ENCODE data around the gene BBLN. TPM values are rescaled to one million over a fixed set of nuclear protein-coding genes. Genes with fewer than 3 reads are reported as not detected.
"Not testable (repeated sequence)": the region's sequence is repeated elsewhere in the genome, so short reads cannot be mapped to it uniquely, and the experiment has no call there.

The BBLN gene
- polyA plus RNA-seq, 4 donors = 33.1 to 111 (median 64.6) TPM

GRCh38 chr9:128127990-128128835 is 31.9 kb upstream of the BBLN start:
- Histone ChIP-seq H3K9me3 (ENCODE audit: control insufficient read depth in 2 of 2, insufficient read depth in 1 of 2, low read depth in 1 of 2, low read length in 1 of 2) (peaks cover 0 to 7% of the 10 kb centered on the region in 2 donors), H3K27me3 (ENCODE audit: control insufficient read depth in 3 of 3, insufficient read depth in 3 of 3, low read length in 3 of 3) (no peaks in the 10 kb centered on the region), H3K4me3 (ENCODE audit: low read depth in 1 of 3, low read length in 3 of 3) (peak overlapping the region; percentile 85 to 100 (median 92)), H3K36me3 (ENCODE audit: control insufficient read depth in 3 of 3, insufficient read depth in 2 of 3, low read depth in 1 of 3, low read length in 3 of 3) (peaks cover 0 to 30% (median 0%) of the 10 kb centered on the region in 3 donors), H3K4me1 (ENCODE audit: control insufficient read depth in 3 of 3, insufficient read depth in 2 of 3, low read depth in 1 of 3, low read length in 2 of 3) (peaks cover 0 to 37% (median 7%) of the 10 kb centered on the region in 3 donors), H3K27ac (ENCODE audit: low read depth in 1 of 3, low read length in 2 of 3) (peak overlapping the region; percentile 90 to 96 (median 94))
- DNase-seq = peak; percentile 91 to 97
- FAIRE-seq = no peak
- 0% methylated on average over 69 to 82 of the region's 82 CpGs for WGBS, 3 donors

GRCh38 chr9:128128836-128129590 is 31.1 kb upstream of the BBLN start:
- DNase-seq (no peak), FAIRE-seq (no peak)
- Histone ChIP-seq H3K27me3 (ENCODE audit: control insufficient read depth in 3 of 3, insufficient read depth in 3 of 3, low read length in 3 of 3) (no peaks in the 10 kb centered on the region), H3K4me1 (ENCODE audit: control insufficient read depth in 3 of 3, insufficient read depth in 2 of 3, low read depth in 1 of 3, low read length in 2 of 3) (peaks cover 0 to 38% (median 7%) of the 10 kb centered on the region in 3 donors), H3K9me3 (ENCODE audit: control insufficient read depth in 2 of 2, insufficient read depth in 1 of 2, low read depth in 1 of 2, low read length in 1 of 2) (peaks cover 0 to 7% of the 10 kb centered on the region in 2 donors), H3K36me3 (ENCODE audit: control insufficient read depth in 3 of 3, insufficient read depth in 2 of 3, low read depth in 1 of 3, low read length in 3 of 3) (peaks cover 0 to 22% (median 0%) of the 10 kb centered on the region in 3 donors), H3K27ac (ENCODE audit: low read depth in 1 of 3, low read length in 2 of 3) (peak overlapping the region; percentile 90 to 96 (median 94)), H3K4me3 (ENCODE audit: low read depth in 1 of 3, low read length in 3 of 3) (peak overlapping the region; percentile 85 to 100 (median 92))
- 58 to 63% (median 60%) methylated on average over 29 of the region's 29 CpGs for WGBS, 3 donors

- Histone ChIP-seq H3K36me3 (ENCODE audit: control insufficient read depth in 3 of 3, insufficient read depth in 2 of 3, low read depth in 1 of 3, low read length in 3 of 3) (peaks cover 0 to 11% (median 0%) of the 10 kb centered on the region in 3 donors), H3K4me1 (ENCODE audit: control insufficient read depth in 3 of 3, insufficient read depth in 2 of 3, low read depth in 1 of 3, low read length in 2 of 3) (peaks cover 0 to 38% (median 7%) of the 10 kb centered on the region in 3 donors)
- DNase-seq; H3K9me3 ChIP-seq (ENCODE audit: control insufficient read depth in 2 of 2, insufficient read depth in 1 of 2, low read depth in 1 of 2, low read length in 1 of 2); H3K27ac ChIP-seq (ENCODE audit: low read depth in 1 of 3, low read length in 2 of 3); H3K27me3 ChIP-seq (ENCODE audit: control insufficient read depth in 3 of 3, insufficient read depth in 3 of 3, low read length in 3 of 3); FAIRE-seq; H3K4me3 ChIP-seq (ENCODE audit: low read depth in 1 of 3, low read length in 3 of 3): not testable (repeated sequence)
- WGBS, 3 donors = 23 to 29% (median 29%) methylated on average over 9 to 12 of the region's 12 CpGs
Measured at GRCh38 chr9:128129976-128130590, 30.0 kb upstream of the BBLN start.

GRCh38 chr9:128130651-128131050 is 29.4 kb upstream of the BBLN start:
- not testable (repeated sequence) for DNase-seq; H3K36me3 ChIP-seq (ENCODE audit: control insufficient read depth in 3 of 3, insufficient read depth in 2 of 3, low read depth in 1 of 3, low read length in 3 of 3); H3K9me3 ChIP-seq (ENCODE audit: control insufficient read depth in 2 of 2, insufficient read depth in 1 of 2, low read depth in 1 of 2, low read length in 1 of 2); H3K4me3 ChIP-seq (ENCODE audit: low read depth in 1 of 3, low read length in 3 of 3); H3K27me3 ChIP-seq (ENCODE audit: control insufficient read depth in 3 of 3, insufficient read depth in 3 of 3, low read length in 3 of 3); FAIRE-seq; H3K27ac ChIP-seq (ENCODE audit: low read depth in 1 of 3, low read length in 2 of 3)
- 64 to 68% (median 65%) methylated on average over 7 of the region's 7 CpGs for WGBS, 3 donors
- H3K4me1 ChIP-seq (ENCODE audit: control insufficient read depth in 3 of 3, insufficient read depth in 2 of 3, low read depth in 1 of 3, low read length in 2 of 3) = peaks cover 0 to 37% (median 4%) of the 10 kb centered on the region in 3 donors

GRCh38 chr9:128131346-128131745 is 28.7 kb upstream of the BBLN start:
- not testable (repeated sequence) for DNase-seq; FAIRE-seq; H3K4me3 ChIP-seq (ENCODE audit: low read depth in 1 of 3, low read length in 3 of 3); H3K27me3 ChIP-seq (ENCODE audit: control insufficient read depth in 3 of 3, insufficient read depth in 3 of 3, low read length in 3 of 3); H3K9me3 ChIP-seq (ENCODE audit: control insufficient read depth in 2 of 2, insufficient read depth in 1 of 2, low read depth in 1 of 2, low read length in 1 of 2); H3K36me3 ChIP-seq (ENCODE audit: control insufficient read depth in 3 of 3, insufficient read depth in 2 of 3, low read depth in 1 of 3, low read length in 3 of 3)
- WGBS, 3 donors = 76 to 81% (median 78%) methylated on average over 8 of the region's 8 CpGs
- peak overlapping the region in 2 of 3 donors; percentile 33 to 66 for H3K27ac ChIP-seq (ENCODE audit: low read depth in 1 of 3, low read length in 2 of 3)
- peaks cover 0 to 30% (median 4%) of the 10 kb centered on the region in 3 donors for H3K4me1 ChIP-seq (ENCODE audit: control insufficient read depth in 3 of 3, insufficient read depth in 2 of 3, low read depth in 1 of 3, low read length in 2 of 3)

GRCh38 chr9:128132139-128132538 is 27.9 kb upstream of the BBLN start:
- FAIRE-seq; H3K9me3 ChIP-seq (ENCODE audit: control insufficient read depth in 2 of 2, insufficient read depth in 1 of 2, low read depth in 1 of 2, low read length in 1 of 2); H3K4me3 ChIP-seq (ENCODE audit: low read depth in 1 of 3, low read length in 3 of 3); H3K27me3 ChIP-seq (ENCODE audit: control insufficient read depth in 3 of 3, insufficient read depth in 3 of 3, low read length in 3 of 3); H3K36me3 ChIP-seq (ENCODE audit: control insufficient read depth in 3 of 3, insufficient read depth in 2 of 3, low read depth in 1 of 3, low read length in 3 of 3): not testable (repeated sequence)
- H3K4me1 ChIP-seq (ENCODE audit: control insufficient read depth in 3 of 3, insufficient read depth in 2 of 3, low read depth in 1 of 3, low read length in 2 of 3) = peaks cover 0 to 24% (median 4%) of the 10 kb centered on the region in 3 donors
- peak overlapping the region in 2 of 3 donors; percentile 66 to 81 for H3K27ac ChIP-seq (ENCODE audit: low read depth in 1 of 3, low read length in 2 of 3)
- DNase-seq = peak; percentile 35 to 71
- 12 to 22% (median 18%) methylated on average over 8 of the region's 8 CpGs for WGBS, 3 donors

GRCh38 chr9:128135561-128135960 is 24.5 kb upstream of the BBLN start:
- peaks cover 0 to 30% (median 0%) of the 10 kb centered on the region in 3 donors for H3K4me1 ChIP-seq (ENCODE audit: control insufficient read depth in 3 of 3, insufficient read depth in 2 of 3, low read depth in 1 of 3, low read length in 2 of 3)
- not testable (repeated sequence) for H3K4me3 ChIP-seq (ENCODE audit: low read depth in 1 of 3, low read length in 3 of 3); DNase-seq; H3K27ac ChIP-seq (ENCODE audit: low read depth in 1 of 3, low read length in 2 of 3); H3K27me3 ChIP-seq (ENCODE audit: control insufficient read depth in 3 of 3, insufficient read depth in 3 of 3, low read length in 3 of 3); H3K36me3 ChIP-seq (ENCODE audit: control insufficient read depth in 3 of 3, insufficient read depth in 2 of 3, low read depth in 1 of 3, low read length in 3 of 3); FAIRE-seq; H3K9me3 ChIP-seq (ENCODE audit: control insufficient read depth in 2 of 2, insufficient read depth in 1 of 2, low read depth in 1 of 2, low read length in 1 of 2)
- WGBS, 3 donors = 78 to 87% (median 80%) methylated on average over 8 of the region's 8 CpGs
